GM21737 (cell line): ENCODE results near the gene RNF220.

Source experiments
- ATAC-seq: cut with Tn5 transposase; IDR thresholded peaks from one replicate; pipeline ENCODE4 v1.9.1; 2021; ENCODE audit warnings: mild to moderate bottlenecking, moderate library complexity; ENCODE audit not compliant: unreplicated experiment

Gene RNF220

GRCh38 chr1:44631647-44632539 is 226.8 kb downstream of the RNF220 start:
- ATAC-seq, result peak; percentile 73

GRCh38 chr1:44632598-44632997 is 227.5 kb downstream of the RNF220 start:
- no peak for ATAC-seq

GRCh38 chr1:44634606-44635189 is 229.6 kb downstream of the RNF220 start:
- ATAC-seq, result no peak

GRCh38 chr1:44635439-44635838 is 230.4 kb downstream of the RNF220 start:
- ATAC-seq, result no peak

GRCh38 chr1:44636083-44636687 is 231.1 kb downstream of the RNF220 start:
- ATAC-seq, result no peak

GRCh38 chr1:44636688-44637598 is 231.9 kb downstream of the RNF220 start:
- ATAC-seq, result no peak

- no peak for ATAC-seq
Measured at GRCh38 chr1:44637702-44638411, 232.8 kb downstream of the RNF220 start.

- no peak for ATAC-seq
Measured at GRCh38 chr1:44640200-44640853, 235.3 kb downstream of the RNF220 start.

GRCh38 chr1:44641126-44642102 is 236.4 kb downstream of the RNF220 start:
- no peak for ATAC-seq

GRCh38 chr1:44642255-44642654 is 237.2 kb downstream of the RNF220 start:
- ATAC-seq, result no peak

- no peak for ATAC-seq
Measured at GRCh38 chr1:44642925-44643324, 237.9 kb downstream of the RNF220 start.

GRCh38 chr1:44643721-44644334 is 238.8 kb downstream of the RNF220 start:
- no peak for ATAC-seq

- ATAC-seq, result no peak
Measured at GRCh38 chr1:44644806-44645205, 239.8 kb downstream of the RNF220 start.

- ATAC-seq, result no peak
Measured at GRCh38 chr1:44645476-44646244, 240.6 kb downstream of the RNF220 start.

GRCh38 chr1:44646261-44647110 is 241.4 kb downstream of the RNF220 start:
- no peak for ATAC-seq

GRCh38 chr1:44647896-44648295 is 242.8 kb downstream of the RNF220 start:
- ATAC-seq, result no peak
